C4-2B (cell line): ENCODE measurements around the gene LRMDA.

Experiments used
- ZFX ChIP-seq: fragments of 450-650 bp; IDR thresholded peaks from 2 replicates; pipeline ENCODE4 v1.6.1; 2017
- TF ChIP-seq, protein P1 (sequence below): fragments of 450-650 bp; conservative IDR thresholded peaks from 2 replicates; pipeline ENCODE4 v1.5.1; 2017; ENCODE audit warnings: mild to moderate bottlenecking

DNA sequence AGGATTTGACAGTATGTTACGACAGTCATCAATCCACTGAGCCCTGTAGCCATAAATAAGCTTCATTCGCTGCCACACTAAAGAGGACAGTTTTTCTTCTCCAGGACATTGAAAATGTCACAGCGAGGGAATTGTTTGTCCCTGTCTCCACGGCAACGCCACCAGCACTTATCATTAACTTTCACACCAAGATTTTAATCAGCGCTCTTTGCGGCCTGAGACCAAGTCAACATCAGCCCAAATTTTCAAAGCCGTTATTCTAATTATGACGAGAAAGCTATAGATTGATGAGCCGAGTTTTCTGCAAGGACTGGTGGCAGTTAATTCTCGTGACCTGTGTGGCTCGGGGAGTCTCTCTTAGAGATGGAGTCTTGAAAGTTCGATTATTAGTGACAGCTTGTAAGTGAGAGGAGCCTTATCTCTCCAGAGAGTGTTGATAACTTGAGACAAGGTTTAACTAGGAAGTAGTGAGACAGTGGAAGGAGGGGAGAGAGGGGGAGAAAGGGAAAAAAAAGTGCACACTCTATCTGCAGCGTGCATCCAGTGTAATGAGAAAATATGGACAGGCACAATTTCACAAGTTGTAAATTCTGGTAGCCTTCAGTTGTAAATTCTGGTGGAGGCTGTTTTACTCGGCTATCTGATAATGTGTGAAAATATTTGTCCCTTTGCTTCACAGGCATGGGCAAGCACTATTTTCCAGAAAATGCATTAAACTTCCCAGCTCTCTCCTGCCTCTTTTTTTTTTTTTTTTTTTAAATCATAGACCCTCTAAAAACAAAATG, 473.3 kb downstream of the LRMDA start:
- TF ChIP-seq, protein P1, sequence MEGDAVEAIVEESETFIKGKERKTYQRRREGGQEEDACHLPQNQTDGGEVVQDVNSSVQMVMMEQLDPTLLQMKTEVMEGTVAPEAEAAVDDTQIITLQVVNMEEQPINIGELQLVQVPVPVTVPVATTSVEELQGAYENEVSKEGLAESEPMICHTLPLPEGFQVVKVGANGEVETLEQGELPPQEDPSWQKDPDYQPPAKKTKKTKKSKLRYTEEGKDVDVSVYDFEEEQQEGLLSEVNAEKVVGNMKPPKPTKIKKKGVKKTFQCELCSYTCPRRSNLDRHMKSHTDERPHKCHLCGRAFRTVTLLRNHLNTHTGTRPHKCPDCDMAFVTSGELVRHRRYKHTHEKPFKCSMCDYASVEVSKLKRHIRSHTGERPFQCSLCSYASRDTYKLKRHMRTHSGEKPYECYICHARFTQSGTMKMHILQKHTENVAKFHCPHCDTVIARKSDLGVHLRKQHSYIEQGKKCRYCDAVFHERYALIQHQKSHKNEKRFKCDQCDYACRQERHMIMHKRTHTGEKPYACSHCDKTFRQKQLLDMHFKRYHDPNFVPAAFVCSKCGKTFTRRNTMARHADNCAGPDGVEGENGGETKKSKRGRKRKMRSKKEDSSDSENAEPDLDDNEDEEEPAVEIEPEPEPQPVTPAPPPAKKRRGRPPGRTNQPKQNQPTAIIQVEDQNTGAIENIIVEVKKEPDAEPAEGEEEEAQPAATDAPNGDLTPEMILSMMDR = no peak
- no peak for TF ChIP-seq ZFX
